Spleen (tissue), 11 donors: Measurements from ENCODE around the gene MAOB. TPM values are rescaled to one million over a fixed set of nuclear protein-coding genes. Genes with fewer than 3 reads are reported as not detected.

Source experiments
- DNase-seq: peaks from one replicate; pipeline ENCODE4 v3.0.0-alpha.2; 2020
- H3K27ac ChIP-seq, 8 donors: fragments of 200-600 bp; sonication (generic) in 7 of 8; 1 replicate in 4 of 8; 2 replicates in 4 of 8; pipeline versions ENCODE4 v1.5.0 to v1.8.0; 2016 to 2021; ENCODE audit warnings: inconsistent platforms in 4 of 8, mild to moderate bottlenecking in 4 of 8, moderate library complexity in 1 of 8
- H3K27me3 ChIP-seq, 7 donors: fragments of 200-600 bp; sonication (generic) in 6 of 7; replicated peaks in 1 of 7; 1 replicate in 4 of 7; 2 replicates in 3 of 7; pipeline versions ENCODE4 v1.5.0 to v1.8.0; 2016 to 2021; ENCODE audit warnings: inconsistent platforms in 3 of 7, mild to moderate bottlenecking in 1 of 7
- H3K36me3 ChIP-seq, 6 donors: fragments of 200-600 bp; sonication (generic) in 5 of 6; 1 replicate in 4 of 6; 2 replicates in 2 of 6; pipeline versions ENCODE4 v1.5.0 to v1.8.0; 2016 to 2021; ENCODE audit warnings: inconsistent platforms in 2 of 6
- H3K4me1 ChIP-seq, 6 donors: fragments of 200-600 bp; sonication (generic) in 5 of 6; 1 replicate in 3 of 6; 2 replicates in 3 of 6; pipeline versions ENCODE4 v1.5.0 to v1.8.0; 2016 to 2021; ENCODE audit warnings: inconsistent platforms in 3 of 6
- H3K4me3 ChIP-seq, 8 donors: fragments of 200-600 bp; sonication (generic) in 7 of 8; 1 replicate in 4 of 8; 2 replicates in 4 of 8; pipeline versions ENCODE4 v1.5.0 to v1.8.0; 2016 to 2021; ENCODE audit warnings: inconsistent platforms in 4 of 8, mild to moderate bottlenecking in 4 of 8, moderate library complexity in 2 of 8
- H3K9me3 ChIP-seq, 8 donors: fragments of 200-600 bp; sonication (generic) in 7 of 8; 1 replicate in 4 of 8; 2 replicates in 4 of 8; pipeline versions ENCODE4 v1.5.0 to v1.8.0; 2016 to 2021; ENCODE audit warnings: inconsistent platforms in 4 of 8
- CTCF ChIP-seq, 11 experiments: fragments of 200-600 bp in 7 of 11; fragments of 450-650 bp in 4 of 11; sonication (generic) in 4 of 11; IDR thresholded peaks in 8 of 11; conservative IDR thresholded peaks in 3 of 11; 1 replicate in 7 of 11; 2 replicates in 4 of 11; pipeline versions ENCODE4 v1.4.0 to v1.8.0; 2016 to 2021; ENCODE audit warnings: antibody characterized with exemption in 11 of 11, inconsistent platforms in 4 of 11, mild to moderate bottlenecking in 1 of 11
- POLR2A ChIP-seq, 3 donors: fragments of 450-650 bp; IDR thresholded peaks; one replicate each; pipeline ENCODE4 v1.5.1; 2017; ENCODE audit warnings: antibody characterized with exemption in 3 of 3, mild to moderate bottlenecking in 1 of 3
- POLR2AphosphoS5 ChIP-seq, 3 donors: sonication (generic); formaldehyde crosslinking; IDR thresholded peaks; one replicate each; pipeline ENCODE4 v1.5.1; 2017; ENCODE audit warnings: antibody characterized with exemption in 3 of 3
- WGBS, 5 donors: extraction: QIAGEN DNeasy Blood & Tissue Kit in 3 of 5; methylation state at CpG; one replicate each; pipeline versions ENCODE4 v1.1.5 to v1.1.7; 2013 to 2018; 5-methylcytosine and 5-hydroxymethylcytosine counted together
- intact Hi-C: fragments of 100-400 bp; cut with DNase I; formaldehyde crosslinking; loops from one replicate; pipeline ENCODE4 v1.15.0; 2023; ENCODE audit warnings: low total_unique reads
- polyA plus RNA-seq, 3 donors: library from polyadenylated mRNA; stranded (reverse); fragments of 200-250 nt; gene quantifications; one replicate each; pipeline ENCODE4 v1.2.1, GENCODE V29; 2013
- total RNA-seq, 7 donors: library from RNA; depleted of rRNA in 3 of 7; stranded (reverse); fragments of >200 nt in 3 of 7; fragmentation: NEBNext Ultra II Directional in 4 of 7; extraction: Animal tissue kit (Norgen Biotek cat#: 25700) in 4 of 7; gene quantifications; one replicate each; pipeline versions ENCODE4 v1.1.0 to v1.2.1, GENCODE V29; 2016 to 2021
- donor health status: healthy with polysubstance abuse.
- donor health status: DM: no; HTN: no; CAD: no; lungs with moderate emphysema.
- donor health status: DM: no; HTN: no; CAD: no.
- donor health status: Bipolar disorder and iron deficiency.
- donor health status: healthy.
- donor health status: DM: no; HTN: no; CAD: no.
- donor health status: DM: yes; HTN: yes; CAD: no.

The MAOB gene
- total and polyA plus RNA-seq, 10 donors = 0.60 to 8.7 (median 1.6) TPM

- Histone ChIP-seq H3K4me3 (no peak overlapping the region), H3K27ac (no peak overlapping the region), H3K27me3 (peaks cover 0 to 21% (median 0%) of the 10 kb centered on the region in 7 donors), H3K4me1 (no peaks in the 10 kb centered on the region), H3K36me3 (no peaks in the 10 kb centered on the region), H3K9me3 (no peaks in the 10 kb centered on the region)
- no peak for DNase-seq
- intact Hi-C loops = no loop called here
- TF ChIP-seq POLR2AphosphoS5 (IDR thresholded peaks at IDR 0.05) (no peak), CTCF (IDR thresholded peaks at IDR 0.05 in 8 of 11, conservative IDR thresholded peaks at IDR 0.05 in 3 of 11) (peak in 10 of 11 experiments; percentile 32 to 60 (median 50)), POLR2A (IDR thresholded peaks at IDR 0.05) (no peak)
- 18 to 37% (median 29%) methylated on average over 3 of the region's 3 CpGs for WGBS, 5 donors
These were observed 45.6 kb downstream of the MAOB start for GRCh38 chrX:43836435-43837184.

- Histone ChIP-seq H3K4me1 (no peaks in the 10 kb centered on the region), H3K4me3 (no peak overlapping the region), H3K9me3 (no peaks in the 10 kb centered on the region), H3K27me3 (peaks cover 0 to 17% (median 0%) of the 10 kb centered on the region in 7 donors), H3K36me3 (no peaks in the 10 kb centered on the region), H3K27ac (no peak overlapping the region)
- WGBS, 5 donors = 74 to 100% (median 85%) methylated on average over 1 of the region's 1 CpG
- intact Hi-C loops = no loop called here
- TF ChIP-seq POLR2A (IDR thresholded peaks at IDR 0.05) (no peak), CTCF (IDR thresholded peaks at IDR 0.05 in 8 of 11, conservative IDR thresholded peaks at IDR 0.05 in 3 of 11) (no peak), POLR2AphosphoS5 (IDR thresholded peaks at IDR 0.05) (no peak)
- no peak for DNase-seq
These were observed 46.7 kb downstream of the MAOB start for GRCh38 chrX:43835559-43835958.

GRCh38 chrX:43827791-43828190, 54.5 kb downstream of the MAOB start:
- intact Hi-C loops = no loop called here
- TF ChIP-seq POLR2A (IDR thresholded peaks at IDR 0.05) (no peak), POLR2AphosphoS5 (IDR thresholded peaks at IDR 0.05) (no peak), CTCF (IDR thresholded peaks at IDR 0.05 in 8 of 11, conservative IDR thresholded peaks at IDR 0.05 in 3 of 11) (no peak)
- H3K36me3 ChIP-seq = no peaks in the 10 kb centered on the region
- H3K4me1 ChIP-seq = no peaks in the 10 kb centered on the region
- no peaks in the 10 kb centered on the region for H3K9me3 ChIP-seq
- no peak overlapping the region for H3K27ac ChIP-seq
- H3K4me3 ChIP-seq = no peak overlapping the region
- peaks cover 0 to 11% (median 0%) of the 10 kb centered on the region in 7 donors for H3K27me3 ChIP-seq
- no peak for DNase-seq

GRCh38 chrX:43822014-43822413, 60.2 kb downstream of the MAOB start:
- peaks cover 0 to 7% (median 0%) of the 10 kb centered on the region in 7 donors for H3K27me3 ChIP-seq
- no peaks in the 10 kb centered on the region for H3K36me3 ChIP-seq
- no peak for TF ChIP-seq CTCF (IDR thresholded peaks at IDR 0.05 in 8 of 11, conservative IDR thresholded peaks at IDR 0.05 in 3 of 11)
- no peak for TF ChIP-seq POLR2A (IDR thresholded peaks at IDR 0.05)
- TF ChIP-seq POLR2AphosphoS5 (IDR thresholded peaks at IDR 0.05) = no peak
- H3K27ac ChIP-seq = no peak overlapping the region
- H3K4me3 ChIP-seq = no peak overlapping the region
- no peaks in the 10 kb centered on the region for H3K9me3 ChIP-seq
- WGBS, 5 donors = 33 to 79% (median 68%) methylated on average over 1 of the region's 1 CpG
- no peaks in the 10 kb centered on the region for H3K4me1 ChIP-seq
- intact Hi-C loops = no loop called here
- DNase-seq = no peak
